D341Med (cell line): Measurements from ENCODE around the gene CPEB2.
"Not testable (repeated sequence)": the region's sequence is repeated elsewhere in the genome, so short reads cannot be mapped to it uniquely, and the experiment has no call there.

Experiments
- DNase-seq: peaks from one replicate; pipeline ENCODE4 v3.0.0; 2012; ENCODE audit warnings: low spot score

Gene CPEB2

GRCh38 chr4:15054541-15054940, 52.3 kb downstream of the CPEB2 start:
- DNase-seq: no peak

GRCh38 chr4:15060213-15060612, 57.9 kb downstream of the CPEB2 start:
- no peak for DNase-seq

- no peak for DNase-seq
These were observed 61.1 kb downstream of the CPEB2 start for GRCh38 chr4:15063341-15063740.

- DNase-seq: no peak
These were observed 63.2 kb downstream of the CPEB2 start for GRCh38 chr4:15065516-15065915.

- DNase-seq: no peak
These were observed 63.9 kb downstream of the CPEB2 start for GRCh38 chr4:15066140-15066539.

- no peak for DNase-seq
These were observed 66.0 kb downstream of the CPEB2 start for GRCh38 chr4:15068298-15068697.

- no peak for DNase-seq
These were observed 73.6 kb downstream of the CPEB2 start for GRCh38 chr4:15075875-15076274.

- no peak for DNase-seq
These were observed 75.7 kb downstream of the CPEB2 start for GRCh38 chr4:15077969-15078368.

GRCh38 chr4:15078682-15079642, 76.7 kb downstream of the CPEB2 start:
- no peak for DNase-seq

- DNase-seq: no peak
These were observed 82.5 kb downstream of the CPEB2 start for GRCh38 chr4:15084780-15085179.

GRCh38 chr4:15085762-15086161, 83.5 kb downstream of the CPEB2 start:
- not testable (repeated sequence) for DNase-seq

GRCh38 chr4:15086259-15086658, 84.0 kb downstream of the CPEB2 start:
- not testable (repeated sequence) for DNase-seq

GRCh38 chr4:15088394-15089035, 86.2 kb downstream of the CPEB2 start:
- no peak for DNase-seq

GRCh38 chr4:15089979-15090378, 87.7 kb downstream of the CPEB2 start:
- no peak for DNase-seq

GRCh38 chr4:15100380-15100779, 98.1 kb downstream of the CPEB2 start:
- DNase-seq: no peak

- no peak for DNase-seq
These were observed 98.9 kb downstream of the CPEB2 start for GRCh38 chr4:15100994-15101695.

GRCh38 chr4:15104825-15105224, 102.5 kb downstream of the CPEB2 start:
- DNase-seq: no peak

GRCh38 chr4:15106399-15106798, 104.1 kb downstream of the CPEB2 start:
- DNase-seq: no peak

- DNase-seq: no peak
These were observed 107.3 kb downstream of the CPEB2 start for GRCh38 chr4:15109600-15109999.

- DNase-seq: no peak
These were observed 107.9 kb downstream of the CPEB2 start for GRCh38 chr4:15110120-15110571.

GRCh38 chr4:15116509-15117079, 114.3 kb downstream of the CPEB2 start:
- DNase-seq: no peak

- no peak for DNase-seq
These were observed 115.1 kb downstream of the CPEB2 start for GRCh38 chr4:15117270-15117946.
